ENCODE results near the gene SFXN3. TPM values are rescaled to one million over a fixed set of nuclear protein-coding genes. Genes with fewer than 3 reads are reported as not detected.
A peak's percentile ranks its signal among the peaks of the same experiment; 100 is the strongest.

The SFXN3 gene
- total RNA-seq, 3 donors from 2014 or later (not counting 1 experiment from before 2014, with no cell fraction given), result 59.7 to 74.5 (median 68.9) TPM

DNA sequence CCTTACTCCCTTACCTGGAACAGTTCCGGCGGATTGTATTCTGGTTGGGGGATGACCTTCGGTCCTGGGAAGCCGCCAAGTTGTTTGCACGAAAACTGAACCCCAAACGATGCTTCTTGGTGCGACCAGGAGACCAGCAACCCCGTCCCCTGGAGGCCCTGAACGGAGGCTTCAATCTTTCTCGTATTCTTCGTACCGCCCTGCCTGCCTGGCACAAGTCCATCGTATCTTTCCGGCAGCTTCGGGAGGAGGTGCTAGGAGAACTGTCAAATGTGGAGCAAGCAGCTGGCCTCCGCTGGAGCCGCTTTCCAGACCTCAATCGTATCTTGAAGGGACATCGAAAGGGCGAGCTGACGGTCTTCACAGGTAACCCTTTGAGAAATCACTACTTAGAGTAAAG is 41.9 kb upstream of the SFXN3 start:
- ATAC-seq (no peak), DNase-seq (no peak)
- H3K27me3 ChIP-seq (ENCODE audit: control insufficient read depth, insufficient read depth, low read length), result no peaks in the 10 kb centered on the region
- H3K36me3 ChIP-seq (ENCODE audit: control insufficient read depth, insufficient read depth, low read length), result peaks cover 18% of the 10 kb centered on the region
- H3K36me3 Mint-ChIP-seq, result peaks cover 9% of the 10 kb centered on the region
- H3K4me3 Mint-ChIP-seq, result no peak overlapping the region
- peaks cover 23% of the 10 kb centered on the region for H3K4me1 ChIP-seq (ENCODE audit: control insufficient read depth, insufficient read depth, low read length)
- H3K27ac Mint-ChIP-seq, result no peak overlapping the region
- no peaks in the 10 kb centered on the region for H3K9me3 ChIP-seq (ENCODE audit: control insufficient read depth, insufficient read depth, low read length)
- H3K9me3 Mint-ChIP-seq, result peaks cover 0 to 3% of the 10 kb centered on the region in 2 donors
- H3K27me3 Mint-ChIP-seq (ENCODE audit: low read depth in 2 of 2), result no peaks in the 10 kb centered on the region
- 96% methylated on average over 21 of the region's 21 CpGs for WGBS (ENCODE audit: insufficient coverage)
- intact Hi-C loops (cut with micrococcal nuclease), result no loop called here
- H3K4me1 Mint-ChIP-seq, result peaks cover 10 to 25% of the 10 kb centered on the region in 2 donors
- H3K27ac ChIP-seq (ENCODE audit: low read length), result no peak overlapping the region
- TF ChIP-seq, protein P1, sequence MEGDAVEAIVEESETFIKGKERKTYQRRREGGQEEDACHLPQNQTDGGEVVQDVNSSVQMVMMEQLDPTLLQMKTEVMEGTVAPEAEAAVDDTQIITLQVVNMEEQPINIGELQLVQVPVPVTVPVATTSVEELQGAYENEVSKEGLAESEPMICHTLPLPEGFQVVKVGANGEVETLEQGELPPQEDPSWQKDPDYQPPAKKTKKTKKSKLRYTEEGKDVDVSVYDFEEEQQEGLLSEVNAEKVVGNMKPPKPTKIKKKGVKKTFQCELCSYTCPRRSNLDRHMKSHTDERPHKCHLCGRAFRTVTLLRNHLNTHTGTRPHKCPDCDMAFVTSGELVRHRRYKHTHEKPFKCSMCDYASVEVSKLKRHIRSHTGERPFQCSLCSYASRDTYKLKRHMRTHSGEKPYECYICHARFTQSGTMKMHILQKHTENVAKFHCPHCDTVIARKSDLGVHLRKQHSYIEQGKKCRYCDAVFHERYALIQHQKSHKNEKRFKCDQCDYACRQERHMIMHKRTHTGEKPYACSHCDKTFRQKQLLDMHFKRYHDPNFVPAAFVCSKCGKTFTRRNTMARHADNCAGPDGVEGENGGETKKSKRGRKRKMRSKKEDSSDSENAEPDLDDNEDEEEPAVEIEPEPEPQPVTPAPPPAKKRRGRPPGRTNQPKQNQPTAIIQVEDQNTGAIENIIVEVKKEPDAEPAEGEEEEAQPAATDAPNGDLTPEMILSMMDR (IDR thresholded peaks at IDR 0.05), result no peak
- no peak overlapping the region for H3K4me3 ChIP-seq (ENCODE audit: low read length)

DNA sequence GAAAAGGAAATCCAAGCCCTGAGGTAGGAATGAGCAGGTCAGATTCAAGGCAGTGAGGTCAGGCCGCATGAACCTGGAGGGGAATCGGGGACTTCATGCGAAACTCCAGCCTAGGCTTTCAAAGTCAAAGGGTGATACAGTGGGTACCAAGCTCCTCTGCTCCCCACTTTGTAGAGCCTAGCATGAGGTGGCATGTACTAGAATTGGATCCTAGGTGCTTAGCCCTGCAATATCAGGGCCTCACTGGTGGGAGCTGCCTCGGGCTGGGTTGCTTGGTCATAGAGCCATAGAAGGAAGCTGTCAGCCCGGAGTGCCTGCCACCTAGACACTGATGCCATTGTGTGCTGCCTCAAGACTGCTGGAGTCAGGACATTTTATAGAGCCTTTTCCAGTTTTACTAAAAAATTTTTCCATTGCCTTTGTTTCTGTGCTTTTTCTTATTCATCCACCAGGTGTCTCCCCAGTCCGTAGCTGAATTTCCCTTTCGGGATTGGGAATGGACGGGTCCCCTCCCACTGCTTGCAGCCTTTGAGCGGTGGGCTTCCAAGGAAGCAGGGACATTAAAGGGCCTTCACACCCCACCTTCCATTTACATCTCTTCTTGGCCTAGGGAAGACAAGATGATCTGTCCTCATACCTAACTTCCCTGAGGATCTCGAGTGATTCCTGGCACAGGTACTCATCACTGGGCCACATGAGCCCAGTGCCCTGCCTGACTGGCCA is 36.9 kb upstream of the SFXN3 start:
- Mint-ChIP-seq H3K27me3 (ENCODE audit: low read depth in 2 of 2) (no peaks in the 10 kb centered on the region), H3K36me3 (peaks cover 9% of the 10 kb centered on the region), H3K9me3 (no peaks in the 10 kb centered on the region), H3K27ac (peak overlapping the region; percentile 5 to 31), H3K4me3 (no peak overlapping the region), H3K4me1 (peaks cover 7 to 23% of the 10 kb centered on the region in 2 donors)
- no peak overlapping the region for H3K27ac ChIP-seq (ENCODE audit: low read length)
- TF ChIP-seq, protein P1 (IDR thresholded peaks at IDR 0.05), result no peak
- intact Hi-C loops (cut with micrococcal nuclease), result no loop called here
- H3K9me3 ChIP-seq (ENCODE audit: control insufficient read depth, insufficient read depth, low read length), result no peaks in the 10 kb centered on the region
- ATAC-seq, result no peak
- no peak overlapping the region for H3K4me3 ChIP-seq (ENCODE audit: low read length)
- peaks cover 24% of the 10 kb centered on the region for H3K4me1 ChIP-seq (ENCODE audit: control insufficient read depth, insufficient read depth, low read length)
- DNase-seq, result no peak
- WGBS (ENCODE audit: insufficient coverage), result 90% methylated on average over 10 of the region's 10 CpGs
- H3K27me3 ChIP-seq (ENCODE audit: control insufficient read depth, insufficient read depth, low read length), result no peaks in the 10 kb centered on the region
- peaks cover 18% of the 10 kb centered on the region for H3K36me3 ChIP-seq (ENCODE audit: control insufficient read depth, insufficient read depth, low read length)

DNA sequence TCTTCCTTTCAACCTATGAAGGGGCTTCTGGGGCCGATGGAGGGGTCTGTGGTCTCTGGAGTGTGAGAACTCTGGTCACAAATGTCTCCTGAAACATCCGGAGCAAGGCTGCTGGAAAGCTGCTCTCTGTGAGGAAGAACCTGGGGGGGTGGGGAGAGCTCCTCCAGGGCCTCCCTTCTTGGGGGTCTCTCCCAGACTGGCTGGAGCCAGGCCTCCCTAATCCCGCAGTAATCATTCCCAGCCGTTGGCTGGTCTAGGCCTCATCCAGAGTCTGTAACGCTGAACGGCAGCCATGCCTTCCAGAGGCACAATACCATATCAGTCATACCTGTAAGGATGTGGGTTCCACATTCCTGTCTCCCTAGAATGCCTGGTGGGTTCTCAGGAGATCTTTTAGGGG is 35.9 kb upstream of the SFXN3 start:
- 88% methylated on average over 6 of the region's 6 CpGs for WGBS (ENCODE audit: insufficient coverage)
- no peaks in the 10 kb centered on the region for H3K9me3 ChIP-seq (ENCODE audit: control insufficient read depth, insufficient read depth, low read length)
- DNase-seq (no peak), ATAC-seq (no peak)
- H3K36me3 ChIP-seq (ENCODE audit: control insufficient read depth, insufficient read depth, low read length), result peaks cover 13% of the 10 kb centered on the region
- H3K36me3 Mint-ChIP-seq, result peaks cover 9% of the 10 kb centered on the region
- H3K27me3 Mint-ChIP-seq (ENCODE audit: low read depth in 2 of 2), result no peaks in the 10 kb centered on the region
- no peak overlapping the region for H3K27ac ChIP-seq (ENCODE audit: low read length)
- no peaks in the 10 kb centered on the region for H3K27me3 ChIP-seq (ENCODE audit: control insufficient read depth, insufficient read depth, low read length)
- intact Hi-C loops (cut with micrococcal nuclease), result loop anchor here (5.0 kb wide), 1 partner anchor 37 kb away; the partner anchor contains the start of genes PDZD7 and SFXN3
- peak overlapping the region in 1 of 2 donors; percentile 58 for H3K27ac Mint-ChIP-seq
- TF ChIP-seq, protein P1 (IDR thresholded peaks at IDR 0.05), result no peak
- H3K4me3 Mint-ChIP-seq, result peak overlapping the region; percentile 42
- no peak overlapping the region for H3K4me3 ChIP-seq (ENCODE audit: low read length)
- H3K4me1 Mint-ChIP-seq, result peaks cover 7 to 23% of the 10 kb centered on the region in 2 donors
- peaks cover 29% of the 10 kb centered on the region for H3K4me1 ChIP-seq (ENCODE audit: control insufficient read depth, insufficient read depth, low read length)
- H3K9me3 Mint-ChIP-seq, result no peaks in the 10 kb centered on the region
